Right renal cortex interstitium (tissue), 3 donors: Measurements from ENCODE around the gene MACROD2. TPM values are rescaled to one million over a fixed set of nuclear protein-coding genes. Genes with fewer than 3 reads are reported as not detected.

Experiments
- DNase-seq, 3 donors: peaks; one replicate each; pipeline ENCODE4 v3.0.0-alpha.2; 2013; ENCODE audit warnings: low read depth in 3 of 3, low spot score in 2 of 3
- polyA plus RNA-seq, 3 donors: library from polyadenylated mRNA; unstranded; fragments of 120-200 nt; gene quantifications; one replicate each; pipeline ENCODE4 v1.2.1, GENCODE V29; 2013; ENCODE audit not compliant: insufficient read length in 3 of 3

Gene MACROD2
- polyA plus RNA-seq, 3 donors: 14.4 to 15.6 (median 14.5) TPM

GRCh38 chr20:14724036-14724435 lies 728.7 kb downstream of the MACROD2 start:
- no peak for DNase-seq

- no peak for DNase-seq
Measured at GRCh38 chr20:14724468-14724867, 729.2 kb downstream of the MACROD2 start.

- DNase-seq: no peak
Measured at GRCh38 chr20:14726591-14726990, 731.3 kb downstream of the MACROD2 start.

GRCh38 chr20:14727485-14728150 lies 732.3 kb downstream of the MACROD2 start:
- DNase-seq: no peak

- DNase-seq: no peak
Measured at GRCh38 chr20:14729390-14729789, 734.1 kb downstream of the MACROD2 start.

- no peak for DNase-seq
Measured at GRCh38 chr20:14732343-14732742, 737.0 kb downstream of the MACROD2 start.

- no peak for DNase-seq
Measured at GRCh38 chr20:14732996-14733395, 737.7 kb downstream of the MACROD2 start.

GRCh38 chr20:14740380-14740779 lies 745.1 kb downstream of the MACROD2 start:
- DNase-seq: no peak

GRCh38 chr20:14741616-14742015 lies 746.3 kb downstream of the MACROD2 start:
- no peak for DNase-seq

GRCh38 chr20:14744723-14745122 lies 749.4 kb downstream of the MACROD2 start:
- DNase-seq: no peak

GRCh38 chr20:14745830-14746229 lies 750.5 kb downstream of the MACROD2 start:
- no peak for DNase-seq

GRCh38 chr20:14751191-14751590 lies 755.9 kb downstream of the MACROD2 start:
- DNase-seq: no peak

- no peak for DNase-seq
Measured at GRCh38 chr20:14757728-14758127, 762.4 kb downstream of the MACROD2 start.

GRCh38 chr20:14758356-14758755 lies 763.0 kb downstream of the MACROD2 start:
- DNase-seq: no peak

- DNase-seq: no peak
Measured at GRCh38 chr20:14759979-14760378, 764.7 kb downstream of the MACROD2 start.

- DNase-seq: no peak
Measured at GRCh38 chr20:14761903-14762302, 766.6 kb downstream of the MACROD2 start.

GRCh38 chr20:14764511-14765369 lies 769.4 kb downstream of the MACROD2 start:
- no peak for DNase-seq

- no peak for DNase-seq
Measured at GRCh38 chr20:14765370-14765701, 770.0 kb downstream of the MACROD2 start.

- no peak for DNase-seq
Measured at GRCh38 chr20:14773486-14773885, 778.2 kb downstream of the MACROD2 start.

- DNase-seq: no peak
Measured at GRCh38 chr20:14775778-14776177, 780.5 kb downstream of the MACROD2 start.

GRCh38 chr20:14777591-14777990 lies 782.3 kb downstream of the MACROD2 start:
- no peak for DNase-seq

- DNase-seq: no peak
Measured at GRCh38 chr20:14778096-14778495, 782.8 kb downstream of the MACROD2 start.
